ENCODE measurements around the gene BPIFA3. TPM values are rescaled to one million over a fixed set of nuclear protein-coding genes. Genes with fewer than 3 reads are reported as not detected.
"Not testable (repeated sequence)": the region's sequence is repeated elsewhere in the genome, so short reads cannot be mapped to it uniquely, and the experiment has no call there.

The BPIFA3 gene
- not detected for total RNA-seq

DNA sequence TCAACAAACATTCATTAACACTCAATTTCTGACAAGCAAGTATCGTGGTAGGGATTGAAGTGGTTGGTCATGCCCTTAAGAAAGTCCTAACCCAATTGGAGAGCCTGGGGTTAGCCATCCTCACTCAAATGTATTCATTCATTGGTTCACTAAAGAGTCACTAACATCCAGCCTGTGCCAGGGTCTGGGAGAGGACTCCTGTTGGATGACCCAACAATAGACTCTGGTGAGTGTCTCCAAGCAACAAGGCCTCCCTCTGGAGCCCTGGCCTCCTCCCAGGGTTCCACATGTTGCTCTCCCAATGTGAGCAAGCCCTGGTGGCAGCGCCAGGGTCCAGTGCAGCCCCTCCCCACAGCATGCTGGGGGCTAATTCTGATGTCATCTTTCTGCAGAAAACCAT, at the start of gene BPIFA3:
Gene BPIFA3, plus strand, starts transcription at position 301 of the 400 bp plus-strand sequence. CDS start 185 bp downstream, outside the sequence.
- ATAC-seq: no peak
- intact Hi-C loops (cut with DNase I): no loop called here
- no peak for DNase-seq (ENCODE audit: low spot score)

DNA sequence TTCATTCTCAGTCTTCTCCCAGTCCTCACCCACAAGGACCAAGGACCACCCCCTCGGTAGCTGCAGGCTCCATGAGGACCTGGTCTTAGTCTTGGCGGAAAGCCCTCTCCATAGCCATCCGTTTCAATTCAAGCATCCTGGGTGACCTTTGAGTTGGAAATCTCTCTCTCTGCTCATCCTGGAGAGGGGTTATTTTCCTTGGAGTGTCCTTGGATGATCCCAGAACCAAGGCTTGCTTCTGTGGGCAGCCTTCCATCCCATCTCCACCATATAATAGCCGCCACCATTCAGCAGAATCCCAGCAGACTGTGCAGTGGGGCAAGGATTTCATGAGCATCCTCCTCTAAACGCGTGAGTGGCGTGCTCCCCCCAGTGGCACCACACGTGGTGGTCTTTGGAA, 49.3 kb upstream of the BPIFA3 start, which contains the start of gene BPIFA2:
Gene BPIFA2, plus strand, starts transcription at position 301 of the 400 bp plus-strand sequence. CDS start 987 bp downstream, outside the sequence.
- intact Hi-C loops (cut with DNase I): no loop called here
- ATAC-seq (no peak), DNase-seq (ENCODE audit: low spot score) (no peak)

DNA sequence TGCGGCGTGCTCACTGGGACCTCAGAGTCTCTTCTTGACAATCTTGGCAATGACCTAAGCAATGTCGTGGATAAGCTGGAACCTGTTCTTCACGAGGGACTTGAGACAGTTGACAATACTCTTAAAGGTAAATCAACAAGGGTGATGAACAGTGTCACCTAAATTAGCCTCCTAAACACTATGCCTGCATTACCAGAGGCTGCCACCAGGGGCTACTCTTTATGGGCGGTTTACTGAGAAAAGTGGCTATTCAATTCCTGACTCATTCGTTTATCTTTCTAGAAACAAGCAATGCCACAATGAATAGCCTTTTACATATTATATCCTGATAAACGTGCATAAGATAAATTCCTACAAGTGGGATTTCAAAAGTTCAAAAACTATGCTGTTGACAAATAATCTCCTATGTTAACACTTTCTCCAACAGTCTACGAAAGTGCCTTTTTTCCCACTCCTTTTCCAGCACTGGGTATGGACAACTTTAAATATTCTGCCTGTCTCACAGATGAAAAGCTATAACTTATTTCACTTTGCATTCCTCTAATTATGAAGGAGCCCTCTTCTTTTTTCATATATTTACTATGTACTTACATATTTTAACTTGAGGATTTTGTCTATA, 47.9 kb upstream of the BPIFA3 start:
- ATAC-seq: no peak
- intact Hi-C loops (cut with DNase I): no loop called here
- no peak for DNase-seq (ENCODE audit: low spot score)

DNA sequence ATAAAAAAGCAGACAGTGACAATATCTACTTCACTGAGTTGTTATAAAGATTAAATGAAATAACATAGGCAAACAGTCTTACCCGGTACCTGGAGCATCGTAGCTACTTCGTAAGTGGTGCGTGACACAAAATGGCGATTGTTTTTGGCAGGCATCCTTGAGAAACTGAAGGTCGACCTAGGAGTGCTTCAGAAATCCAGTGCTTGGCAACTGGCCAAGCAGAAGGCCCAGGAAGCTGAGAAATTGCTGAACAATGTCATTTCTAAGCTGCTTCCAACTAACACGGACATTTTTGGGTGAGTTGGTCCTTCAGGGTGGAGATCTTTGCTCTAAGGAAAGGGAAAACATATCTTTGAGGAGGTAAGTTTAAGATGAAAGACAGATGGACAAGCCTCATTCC, 44.4 kb upstream of the BPIFA3 start:
- DNase-seq (ENCODE audit: low spot score) (no peak), ATAC-seq (no peak)
- intact Hi-C loops (cut with DNase I): no loop called here

DNA sequence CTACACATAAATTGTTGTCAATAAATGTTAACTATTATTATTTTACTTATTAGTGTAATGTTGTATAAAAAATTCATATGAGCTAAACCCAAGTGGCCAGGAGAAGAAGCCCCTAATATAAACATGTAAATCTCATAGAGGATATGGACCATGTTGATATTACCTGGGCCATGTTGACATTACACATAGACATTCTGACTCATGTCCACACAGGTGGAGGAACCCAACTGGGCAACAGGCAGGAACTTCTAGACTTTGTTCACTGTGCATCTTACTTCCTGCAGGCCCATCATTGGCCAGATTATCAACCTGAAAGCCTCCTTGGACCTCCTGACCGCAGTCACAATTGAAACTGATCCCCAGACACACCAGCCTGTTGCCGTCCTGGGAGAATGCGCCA, 42.0 kb upstream of the BPIFA3 start:
- intact Hi-C loops (cut with DNase I): no loop called here
- ATAC-seq (no peak), DNase-seq (ENCODE audit: low spot score) (no peak)

DNA sequence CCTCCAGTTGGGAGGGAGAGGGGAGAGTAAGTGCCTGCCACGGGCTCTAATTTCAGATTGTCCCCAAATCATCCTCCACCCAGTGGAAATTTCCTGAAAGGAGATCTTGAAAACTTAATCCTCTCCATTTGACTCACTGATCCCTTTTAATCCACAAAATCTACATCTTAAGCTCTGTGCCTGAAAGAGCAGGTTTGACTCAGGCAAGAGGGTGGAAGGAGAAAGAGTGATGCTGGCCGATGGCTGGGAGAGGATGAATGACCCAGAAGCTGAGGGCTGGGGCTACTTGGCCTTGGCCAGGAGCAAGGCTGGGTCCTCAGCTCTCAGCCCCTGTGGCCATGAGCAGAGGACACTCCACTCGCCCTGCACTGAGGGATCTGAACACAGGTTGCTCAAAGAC, 41.1 kb upstream of the BPIFA3 start:
- intact Hi-C loops (cut with DNase I): no loop called here
- DNase-seq (ENCODE audit: low spot score): no peak
- no peak for ATAC-seq

DNA sequence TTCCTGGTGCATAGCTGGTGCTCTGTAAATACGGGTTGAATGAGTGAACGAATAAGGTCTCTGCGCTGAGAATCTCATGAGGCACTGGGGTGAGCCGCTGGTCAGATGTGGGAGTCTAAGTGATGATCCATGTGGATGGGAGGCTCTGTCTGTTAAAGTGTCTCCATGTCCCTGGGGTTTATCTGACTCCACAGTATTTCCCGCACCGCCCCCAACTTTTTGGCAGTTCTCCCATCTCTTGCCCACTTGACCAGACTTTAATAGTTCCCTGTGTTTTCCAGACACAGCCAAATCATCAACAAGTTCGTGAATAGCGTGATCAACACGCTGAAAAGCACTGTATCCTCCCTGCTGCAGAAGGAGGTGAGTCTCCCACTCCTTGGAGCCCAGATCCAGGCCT, 39.3 kb upstream of the BPIFA3 start:
- ATAC-seq: no peak
- DNase-seq (ENCODE audit: low spot score): no peak
- intact Hi-C loops (cut with DNase I): no loop called here

DNA sequence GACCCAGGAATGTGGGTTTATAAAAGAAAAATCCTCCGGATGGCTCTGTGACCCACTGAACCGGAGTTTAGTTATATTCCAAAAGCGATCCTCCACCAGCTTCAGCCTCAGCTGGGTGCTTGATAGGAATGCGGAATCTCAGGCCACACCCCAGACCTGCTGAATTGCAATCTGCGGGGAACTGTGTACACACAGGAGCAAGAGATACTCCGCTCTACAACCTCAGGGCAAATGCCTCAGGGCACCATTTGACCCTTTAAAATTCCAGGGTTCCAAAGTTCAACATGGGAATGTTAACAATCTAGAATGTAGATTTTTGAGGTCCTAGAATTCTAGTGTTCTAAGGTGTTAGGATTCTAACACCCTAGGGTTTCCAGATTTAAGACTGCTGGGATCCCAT, 38.4 kb upstream of the BPIFA3 start:
- ATAC-seq (no peak), DNase-seq (ENCODE audit: low spot score) (no peak)
- intact Hi-C loops (cut with DNase I): no loop called here

DNA sequence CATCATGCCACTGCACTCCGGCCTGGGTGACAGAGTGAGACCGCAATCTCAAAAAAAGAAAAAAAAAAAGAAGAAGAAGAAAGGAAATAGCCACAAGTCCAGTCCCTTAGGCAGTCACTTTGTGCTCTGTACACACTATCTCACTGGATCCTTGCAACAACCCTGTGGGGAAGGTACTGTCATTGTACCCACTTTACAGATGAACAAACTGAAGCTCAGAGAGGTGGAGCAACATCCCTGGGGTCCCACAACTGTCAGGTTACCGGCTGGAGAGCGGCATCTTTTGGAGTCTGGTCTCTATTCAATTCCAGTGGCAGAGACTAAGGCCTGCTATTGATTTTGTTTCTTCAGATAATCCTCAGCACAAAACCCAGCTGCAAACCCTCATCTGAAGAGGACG, 37.0 kb upstream of the BPIFA3 start:
- DNase-seq (ENCODE audit: low spot score): no peak
- no peak for ATAC-seq
- intact Hi-C loops (cut with DNase I): no loop called here

DNA sequence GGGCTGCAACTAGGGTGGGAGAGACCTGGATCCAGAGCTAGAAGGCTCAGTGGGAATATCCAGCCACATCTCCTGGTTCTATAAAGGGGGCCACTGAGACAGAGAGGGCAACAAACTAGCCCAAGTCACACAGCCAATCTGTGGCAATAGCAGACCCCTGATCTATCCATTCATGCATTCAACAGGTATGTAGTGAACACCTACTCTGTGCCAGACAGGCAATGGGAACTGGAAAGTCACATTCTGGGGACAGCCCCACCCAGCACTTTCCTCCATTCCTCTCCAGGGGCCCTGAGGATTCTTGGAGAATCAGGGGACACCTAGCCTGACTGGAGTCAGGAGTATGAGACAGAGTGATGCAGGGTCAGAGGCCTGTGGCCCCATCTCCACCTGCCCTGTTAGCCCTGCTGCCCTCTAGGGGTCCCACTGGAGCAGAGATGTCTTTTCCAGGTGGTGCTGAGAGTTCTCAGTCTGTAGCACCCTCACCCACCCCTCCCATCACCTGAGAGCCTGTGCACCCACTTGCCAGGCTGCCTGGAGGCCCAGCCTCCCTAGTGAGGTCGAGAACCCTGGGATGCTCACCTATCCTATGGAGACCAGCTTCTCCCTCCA, 35.6 kb upstream of the BPIFA3 start:
- ATAC-seq (no peak), DNase-seq (ENCODE audit: low spot score) (no peak)
- intact Hi-C loops (cut with DNase I): no loop called here

DNA sequence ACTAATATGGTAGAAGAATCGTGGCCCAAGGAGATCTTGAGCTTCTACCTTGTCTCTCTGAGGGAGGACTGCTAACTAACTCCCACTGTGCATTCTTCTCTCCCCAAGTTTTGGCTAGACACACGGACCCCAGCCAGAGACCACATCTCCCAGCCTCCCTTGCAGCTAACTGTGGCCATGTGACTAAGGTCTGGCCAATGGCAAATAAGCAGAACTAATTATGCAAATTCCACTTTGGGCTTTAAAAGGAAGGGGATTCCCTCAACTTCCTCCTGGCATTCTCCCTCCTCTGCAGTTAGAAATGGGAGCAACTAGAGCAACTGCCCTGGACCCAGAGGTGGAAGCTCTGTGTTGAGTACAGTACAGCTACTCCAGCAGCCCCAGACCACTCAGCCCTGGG, 33.8 kb upstream of the BPIFA3 start:
- no peak for ATAC-seq
- no peak for DNase-seq (ENCODE audit: low spot score)
- intact Hi-C loops (cut with DNase I): no loop called here

DNA sequence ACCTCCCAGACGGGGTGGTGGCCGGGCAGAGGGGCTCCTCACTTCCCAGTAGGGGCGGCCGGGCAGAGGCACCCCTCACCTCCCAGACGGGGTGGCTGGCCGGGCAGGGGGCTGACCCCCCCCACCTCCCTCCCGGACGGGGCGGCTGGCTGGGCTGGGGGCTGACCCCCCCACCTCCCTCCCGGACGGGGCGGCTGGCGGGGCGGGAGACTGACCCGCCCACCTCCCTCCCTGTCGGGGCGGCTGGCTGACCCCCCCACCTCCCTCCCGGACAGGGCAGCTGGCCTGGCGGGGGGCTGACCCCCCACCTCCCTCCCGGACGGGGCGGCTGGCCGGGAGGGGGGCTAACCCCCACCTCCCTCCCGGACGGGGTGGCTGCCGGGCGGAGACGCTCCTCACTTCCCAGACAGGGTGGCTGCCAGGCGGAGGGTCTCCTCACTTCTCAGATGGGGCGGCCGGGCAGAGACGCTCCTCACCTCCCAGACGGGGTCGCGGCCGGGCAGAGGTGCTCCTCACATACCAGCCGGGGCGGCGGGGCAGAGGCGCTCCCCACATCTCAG, 32.0 kb upstream of the BPIFA3 start:
- intact Hi-C loops (cut with DNase I); ATAC-seq; DNase-seq (ENCODE audit: low spot score): not testable (repeated sequence)

DNA sequence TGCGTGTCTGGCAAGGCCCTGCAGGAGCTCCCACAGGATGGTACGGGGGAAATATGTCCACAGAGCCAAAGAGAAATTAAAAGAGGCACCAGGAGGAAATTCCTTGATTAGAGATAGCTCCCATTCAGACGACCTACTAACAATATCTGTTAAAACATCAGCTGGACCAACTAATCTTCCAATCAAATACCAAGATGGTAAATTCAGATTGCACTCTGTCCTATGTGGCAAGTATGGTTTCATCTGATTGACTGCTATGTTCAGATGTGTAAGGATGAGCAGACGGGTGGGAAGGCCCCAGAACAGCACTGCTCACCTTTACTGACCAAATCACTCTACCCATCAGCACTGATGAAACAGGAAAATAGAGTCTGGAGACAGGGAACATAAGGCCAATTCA, 29.7 kb upstream of the BPIFA3 start:
- ATAC-seq (no peak), DNase-seq (ENCODE audit: low spot score) (no peak)
- intact Hi-C loops (cut with DNase I): no loop called here

DNA sequence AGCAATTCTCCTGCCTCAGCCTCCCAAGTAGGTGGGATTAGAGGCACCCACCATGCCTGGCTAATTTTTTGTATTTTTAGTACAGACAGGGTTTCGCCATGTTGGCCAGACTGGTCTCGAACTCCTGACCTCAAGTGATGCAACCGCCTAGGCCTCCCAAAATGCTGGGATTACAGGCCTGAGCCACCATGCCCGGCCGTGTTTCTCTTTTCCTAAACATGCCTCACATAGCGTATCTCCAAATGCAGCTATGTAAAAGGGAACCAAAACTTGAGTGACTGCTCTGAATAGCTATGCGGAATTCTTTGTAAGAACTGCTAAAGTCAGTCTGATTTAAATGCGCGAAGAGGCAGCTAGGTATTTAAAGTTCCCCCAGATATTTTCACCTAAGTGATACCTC, 28.7 kb upstream of the BPIFA3 start:
- intact Hi-C loops (cut with DNase I): no loop called here
- ATAC-seq (no peak), DNase-seq (ENCODE audit: low spot score) (no peak)

DNA sequence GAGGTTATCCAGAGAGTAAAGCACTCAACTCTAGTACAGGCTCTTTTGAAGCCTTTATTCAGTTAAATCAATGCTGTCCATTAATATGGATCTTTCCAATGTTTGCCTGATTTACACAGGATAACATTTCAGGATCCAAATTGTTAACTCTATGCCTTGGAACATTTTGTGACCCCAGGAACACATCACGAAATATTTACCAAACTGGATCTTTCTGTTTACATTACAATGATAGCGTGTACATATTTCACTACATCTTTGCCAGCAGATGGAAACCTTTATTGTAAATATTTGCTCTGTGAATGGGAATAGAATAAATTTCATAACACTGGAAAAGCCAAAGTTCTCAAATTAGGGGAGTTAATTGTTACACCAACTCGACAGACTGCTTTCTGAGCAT, 25.7 kb upstream of the BPIFA3 start:
- intact Hi-C loops (cut with DNase I): no loop called here
- DNase-seq (ENCODE audit: low spot score) (no peak), ATAC-seq (no peak)

DNA sequence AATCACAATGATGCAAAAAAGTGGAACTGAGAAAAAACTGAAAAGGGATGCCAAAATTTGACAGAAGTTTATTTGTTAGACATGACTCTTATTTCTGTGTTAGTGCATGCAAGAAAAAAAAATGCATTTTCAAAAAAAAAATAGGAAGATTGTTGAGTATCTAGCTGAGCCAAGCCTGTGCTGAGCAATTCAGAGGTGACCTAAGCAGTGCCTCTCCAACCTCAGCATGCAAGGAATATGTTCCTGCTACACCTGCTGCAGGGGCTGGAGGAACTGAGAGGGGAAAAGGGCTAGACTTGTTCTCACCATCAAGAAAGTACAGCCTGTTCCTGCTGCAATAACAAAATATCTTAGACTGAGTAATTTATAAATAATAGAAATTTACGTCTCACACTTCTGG, 25.2 kb upstream of the BPIFA3 start:
- intact Hi-C loops (cut with DNase I): no loop called here
- no peak for ATAC-seq
- DNase-seq (ENCODE audit: low spot score): no peak

DNA sequence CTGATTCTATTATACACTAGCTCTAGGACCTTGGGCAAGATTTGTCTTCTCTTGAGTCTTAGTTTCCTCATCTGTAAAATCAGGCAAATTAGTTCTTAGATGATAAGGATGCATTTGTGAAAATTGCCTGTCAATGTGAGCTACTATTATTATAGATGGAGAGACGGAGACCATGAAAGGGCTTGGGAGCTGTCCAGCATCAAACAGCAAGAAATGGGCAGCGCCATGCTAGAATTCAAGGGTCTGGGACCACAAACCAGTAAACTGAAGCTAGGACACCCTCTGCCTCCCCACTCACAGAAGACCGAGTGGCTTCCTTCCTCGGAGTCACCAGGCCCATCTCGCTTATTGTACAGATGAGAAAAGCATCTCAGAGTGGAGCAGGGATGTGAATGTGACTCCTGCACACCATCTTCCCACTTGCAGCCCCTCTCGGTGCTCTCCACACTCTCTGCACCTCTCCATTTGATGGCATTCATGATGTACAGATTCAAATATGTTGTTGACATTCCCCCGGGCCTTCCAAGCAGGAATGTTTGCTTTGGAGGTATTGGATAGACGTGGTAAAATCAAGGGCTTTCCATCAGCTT, 24.1 kb upstream of the BPIFA3 start:
- DNase-seq (ENCODE audit: low spot score) (no peak), ATAC-seq (no peak)
- intact Hi-C loops (cut with DNase I): no loop called here

DNA sequence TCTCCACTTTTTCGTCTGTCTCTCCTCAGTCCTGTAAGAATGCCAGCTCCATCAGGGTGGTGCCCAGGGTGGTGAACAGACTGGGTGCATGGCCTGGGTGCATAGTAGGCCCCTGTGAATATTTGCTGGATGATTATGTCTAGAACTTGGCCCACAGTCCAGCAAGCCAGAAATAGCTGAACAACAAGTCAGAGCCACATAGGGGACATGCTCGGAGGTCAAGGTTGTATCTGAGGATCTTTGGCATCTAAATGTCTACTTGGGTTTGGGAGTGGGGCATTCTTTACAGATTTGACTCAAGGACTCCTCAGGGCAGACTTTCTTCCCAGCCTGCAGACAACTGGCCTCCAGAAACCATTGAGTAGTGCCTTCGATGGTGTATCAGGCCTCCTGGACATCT, 18.1 kb upstream of the BPIFA3 start:
- no peak for ATAC-seq

DNA sequence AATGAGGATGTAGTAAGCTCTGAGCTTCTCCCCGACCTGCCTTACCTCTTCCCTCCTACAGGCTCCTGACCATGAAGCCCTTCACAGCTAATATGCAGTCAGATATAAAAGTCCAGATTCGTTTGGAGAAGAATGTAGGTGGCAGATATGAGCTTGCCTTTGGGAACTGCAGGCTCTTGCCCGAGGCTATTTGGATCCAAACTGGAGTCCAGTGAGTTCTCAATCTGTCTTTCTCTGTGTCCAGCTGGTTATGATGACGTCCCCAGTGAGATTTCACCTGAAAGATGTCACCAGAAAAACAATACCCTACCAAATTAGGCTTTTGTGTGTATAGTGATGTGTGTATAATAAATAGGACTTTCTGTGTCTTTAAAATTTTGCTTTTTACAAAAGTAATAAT, 14.7 kb upstream of the BPIFA3 start:
- DNase-seq (ENCODE audit: low spot score): no peak
- no peak for ATAC-seq
- intact Hi-C loops (cut with DNase I): no loop called here

More for the DNA sequence above, 18.1 kb upstream of the BPIFA3 start:
- DNase-seq (ENCODE audit: low spot score): no peak
- intact Hi-C loops (cut with DNase I): no loop called here

DNA sequence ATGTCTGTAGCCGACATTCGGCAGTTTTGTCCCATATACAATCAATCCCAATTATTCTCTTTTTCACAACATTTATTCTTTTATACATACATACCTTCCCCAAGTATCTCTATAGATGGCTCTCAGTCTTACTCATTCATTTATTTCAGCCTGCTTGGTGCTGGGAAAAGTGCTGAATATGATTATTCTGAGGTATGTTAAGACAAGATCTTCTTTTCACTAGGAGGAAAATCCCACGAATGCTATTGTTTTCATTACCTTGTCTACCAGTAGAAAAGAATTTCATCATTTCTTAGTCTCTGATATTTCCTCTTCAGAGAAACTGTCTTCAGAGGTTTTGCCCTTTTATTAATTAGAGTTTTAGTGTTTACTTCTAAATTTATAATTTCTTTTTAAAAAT, 13.7 kb upstream of the BPIFA3 start:
- DNase-seq (ENCODE audit: low spot score) (no peak), ATAC-seq (no peak)
- intact Hi-C loops (cut with DNase I): no loop called here

Measured in sciatic nerve (tissue), 2 donors.